HL-60 (cell line): ENCODE results near the gene DND1.

Experiments
- GABPA ChIP-seq: IDR thresholded peaks from 2 replicates; pipeline ENCODE4 v1.6.1; 2012; ENCODE audit warnings: low read depth
- POLR2AphosphoS5 ChIP-seq: IDR thresholded peaks from 2 replicates; pipeline ENCODE4 v1.6.1; 2012; ENCODE audit warnings: low read depth
- TF ChIP-seq, protein P1 (sequence below): IDR thresholded peaks from one replicate; pipeline ENCODE4 v1.5.1; 2011; ENCODE audit warnings: low read length, control low read depth, inconsistent platforms; ENCODE audit not compliant: insufficient read depth
- TF ChIP-seq, protein P2 (sequence below): IDR thresholded peaks from 2 replicates; pipeline ENCODE4 v1.6.1; 2012; ENCODE audit warnings: low read depth; ENCODE audit not compliant: insufficient replicate concordance

DNA sequence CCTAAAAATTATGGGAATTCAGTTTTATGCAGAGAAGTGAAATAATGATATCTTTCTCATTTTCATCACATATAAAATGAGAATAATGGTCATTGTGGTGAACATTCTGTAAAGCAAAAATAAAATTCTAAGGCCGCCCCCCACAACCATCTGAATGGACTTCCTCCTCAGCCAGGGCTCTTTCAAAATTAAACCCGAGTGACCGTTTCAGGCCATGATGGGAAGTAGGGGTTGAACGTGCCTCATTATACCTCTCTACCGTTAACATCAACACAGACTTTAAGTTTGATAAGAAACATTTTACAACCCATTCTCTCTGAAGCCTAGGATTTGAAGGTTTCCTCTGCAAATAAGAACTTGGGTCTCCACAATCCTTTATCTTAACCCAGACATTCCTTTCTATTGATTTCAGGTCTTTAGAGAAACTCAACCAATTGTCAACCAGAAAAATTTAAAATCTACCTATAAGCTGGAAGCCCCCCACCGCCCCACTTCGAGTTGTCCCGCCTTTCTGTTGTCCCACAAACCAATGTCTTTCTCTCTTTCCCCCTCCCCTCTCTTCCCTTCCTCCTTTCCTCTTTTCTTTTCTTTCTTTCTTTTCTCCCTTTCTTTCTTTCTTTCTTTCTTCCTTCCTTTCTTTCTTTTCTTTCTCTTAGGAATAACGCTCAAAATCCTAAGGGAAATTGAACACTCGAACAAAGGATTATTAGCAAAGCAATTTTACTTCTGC is 35.8 kb downstream of the DND1 start:
- TF ChIP-seq, protein P1, sequence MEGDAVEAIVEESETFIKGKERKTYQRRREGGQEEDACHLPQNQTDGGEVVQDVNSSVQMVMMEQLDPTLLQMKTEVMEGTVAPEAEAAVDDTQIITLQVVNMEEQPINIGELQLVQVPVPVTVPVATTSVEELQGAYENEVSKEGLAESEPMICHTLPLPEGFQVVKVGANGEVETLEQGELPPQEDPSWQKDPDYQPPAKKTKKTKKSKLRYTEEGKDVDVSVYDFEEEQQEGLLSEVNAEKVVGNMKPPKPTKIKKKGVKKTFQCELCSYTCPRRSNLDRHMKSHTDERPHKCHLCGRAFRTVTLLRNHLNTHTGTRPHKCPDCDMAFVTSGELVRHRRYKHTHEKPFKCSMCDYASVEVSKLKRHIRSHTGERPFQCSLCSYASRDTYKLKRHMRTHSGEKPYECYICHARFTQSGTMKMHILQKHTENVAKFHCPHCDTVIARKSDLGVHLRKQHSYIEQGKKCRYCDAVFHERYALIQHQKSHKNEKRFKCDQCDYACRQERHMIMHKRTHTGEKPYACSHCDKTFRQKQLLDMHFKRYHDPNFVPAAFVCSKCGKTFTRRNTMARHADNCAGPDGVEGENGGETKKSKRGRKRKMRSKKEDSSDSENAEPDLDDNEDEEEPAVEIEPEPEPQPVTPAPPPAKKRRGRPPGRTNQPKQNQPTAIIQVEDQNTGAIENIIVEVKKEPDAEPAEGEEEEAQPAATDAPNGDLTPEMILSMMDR, result no peak
- TF ChIP-seq, protein P2, sequence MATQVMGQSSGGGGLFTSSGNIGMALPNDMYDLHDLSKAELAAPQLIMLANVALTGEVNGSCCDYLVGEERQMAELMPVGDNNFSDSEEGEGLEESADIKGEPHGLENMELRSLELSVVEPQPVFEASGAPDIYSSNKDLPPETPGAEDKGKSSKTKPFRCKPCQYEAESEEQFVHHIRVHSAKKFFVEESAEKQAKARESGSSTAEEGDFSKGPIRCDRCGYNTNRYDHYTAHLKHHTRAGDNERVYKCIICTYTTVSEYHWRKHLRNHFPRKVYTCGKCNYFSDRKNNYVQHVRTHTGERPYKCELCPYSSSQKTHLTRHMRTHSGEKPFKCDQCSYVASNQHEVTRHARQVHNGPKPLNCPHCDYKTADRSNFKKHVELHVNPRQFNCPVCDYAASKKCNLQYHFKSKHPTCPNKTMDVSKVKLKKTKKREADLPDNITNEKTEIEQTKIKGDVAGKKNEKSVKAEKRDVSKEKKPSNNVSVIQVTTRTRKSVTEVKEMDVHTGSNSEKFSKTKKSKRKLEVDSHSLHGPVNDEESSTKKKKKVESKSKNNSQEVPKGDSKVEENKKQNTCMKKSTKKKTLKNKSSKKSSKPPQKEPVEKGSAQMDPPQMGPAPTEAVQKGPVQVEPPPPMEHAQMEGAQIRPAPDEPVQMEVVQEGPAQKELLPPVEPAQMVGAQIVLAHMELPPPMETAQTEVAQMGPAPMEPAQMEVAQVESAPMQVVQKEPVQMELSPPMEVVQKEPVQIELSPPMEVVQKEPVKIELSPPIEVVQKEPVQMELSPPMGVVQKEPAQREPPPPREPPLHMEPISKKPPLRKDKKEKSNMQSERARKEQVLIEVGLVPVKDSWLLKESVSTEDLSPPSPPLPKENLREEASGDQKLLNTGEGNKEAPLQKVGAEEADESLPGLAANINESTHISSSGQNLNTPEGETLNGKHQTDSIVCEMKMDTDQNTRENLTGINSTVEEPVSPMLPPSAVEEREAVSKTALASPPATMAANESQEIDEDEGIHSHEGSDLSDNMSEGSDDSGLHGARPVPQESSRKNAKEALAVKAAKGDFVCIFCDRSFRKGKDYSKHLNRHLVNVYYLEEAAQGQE, result no peak
- no peak for TF ChIP-seq POLR2AphosphoS5
- TF ChIP-seq GABPA, result no peak
